Cardiac septum (tissue), 1 donor: ENCODE data around the gene SPTBN5. TPM values are rescaled to one million over a fixed set of nuclear protein-coding genes. Genes with fewer than 3 reads are reported as not detected.

Experiments
- DNase-seq: peaks from one replicate; pipeline ENCODE4 v3.0.0-alpha.2; 2020; ENCODE audit warnings: low spot score
- intact Hi-C: fragments of 100-400 bp; cut with DNase I; formaldehyde crosslinking; loops from one replicate; pipeline ENCODE4 v1.14.0; 2022
- total RNA-seq: library from RNA; stranded (reverse); fragmentation: NEBNext Ultra II Directional; extraction: Animal tissue kit (Norgen Biotek cat#: 25700); gene quantifications from one replicate; pipeline ENCODE4 v1.2.1, GENCODE V29; 2021
- donor health status: DM: no; HTN: no; CAD: no.

Gene SPTBN5
- total RNA-seq, 1 donor from 2014 or later, result 2.4 TPM

DNA sequence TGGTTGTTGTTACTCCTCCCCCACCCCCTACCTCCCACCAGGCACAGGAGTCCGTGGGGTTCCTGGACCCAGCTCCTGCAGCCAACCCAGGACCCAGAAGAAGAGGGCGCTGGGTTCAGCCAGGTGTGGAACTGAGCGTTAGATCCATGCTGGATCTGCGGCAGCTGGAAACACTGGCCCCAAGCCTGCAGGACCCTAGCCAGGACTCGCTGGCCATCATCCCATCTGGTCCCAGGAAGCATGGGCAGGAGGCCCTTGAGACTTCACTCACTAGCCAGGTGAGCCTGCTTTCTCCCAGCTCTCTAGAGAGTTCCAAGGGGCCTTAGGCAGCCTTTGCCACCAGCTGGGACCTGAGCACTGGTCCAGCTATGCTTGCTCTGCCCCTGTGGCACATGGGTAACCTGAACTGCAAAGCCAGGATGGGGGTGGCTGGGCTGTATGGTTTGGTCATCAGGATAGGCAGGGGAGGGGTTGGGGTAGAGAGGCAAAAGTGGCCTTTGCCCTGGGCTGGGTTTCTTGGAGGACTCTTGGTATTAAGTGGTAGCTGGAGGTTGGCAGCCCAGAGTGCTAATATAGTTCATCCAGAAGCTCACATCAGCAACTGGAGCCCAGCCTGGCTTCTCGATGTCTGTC, 72.9 kb downstream of the SPTBN5 start:
- intact Hi-C loops, result no loop called here
- no peak for DNase-seq

DNA sequence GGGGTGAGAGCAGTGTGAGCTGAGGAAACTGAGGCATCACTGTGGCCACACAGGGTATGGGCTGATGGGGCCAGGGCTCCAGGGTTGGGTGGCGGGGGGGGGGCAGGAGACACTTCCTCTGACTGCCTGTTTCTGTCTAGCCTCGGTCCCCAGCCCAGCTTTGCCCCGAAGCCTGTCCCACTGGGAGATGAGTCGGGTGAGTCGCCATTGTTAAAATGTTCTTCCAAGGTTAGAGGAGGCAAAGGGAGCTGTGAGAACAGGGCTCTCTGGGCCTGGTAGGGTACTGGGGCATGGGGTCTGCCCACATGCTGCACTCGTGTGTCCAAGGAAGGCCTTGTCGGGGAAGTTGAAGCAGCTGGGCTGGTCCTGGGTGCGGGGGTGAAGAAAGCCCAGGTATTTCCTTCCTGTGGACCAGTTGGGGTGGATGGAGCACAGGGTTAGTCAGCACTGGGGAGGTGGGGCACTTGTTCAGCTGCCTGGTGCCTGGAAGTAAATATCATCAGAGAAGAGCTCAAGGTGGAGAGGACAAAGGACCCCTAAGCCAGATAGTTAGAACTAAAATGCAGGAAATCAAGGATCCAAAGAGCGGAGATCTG, 74.3 kb downstream of the SPTBN5 start:
- DNase-seq, result no peak
- intact Hi-C loops, result loop anchor here (10.0 kb wide), 2 partner anchors 125 to 215 kb away; no protein-coding TSS in a partner anchor

DNA sequence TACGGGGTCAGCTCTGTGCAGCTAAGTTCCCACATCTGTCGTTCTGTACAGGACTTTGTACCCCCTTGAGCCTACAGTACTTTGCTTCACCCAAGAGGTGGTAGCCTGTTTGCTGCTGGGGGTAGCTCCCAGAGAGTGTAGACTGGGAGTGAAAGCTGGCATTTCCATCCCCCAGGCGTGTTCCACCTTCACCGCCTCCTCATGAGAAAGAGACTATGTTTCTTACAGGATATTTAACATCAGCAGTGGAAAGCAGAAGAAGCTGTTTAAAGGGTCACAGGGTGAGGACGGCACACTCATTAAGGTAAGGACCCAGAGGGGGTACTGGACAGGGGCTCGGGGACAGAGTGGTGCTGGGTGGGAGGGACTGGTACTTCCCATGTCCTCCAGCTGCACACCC, 76.1 kb downstream of the SPTBN5 start:
- DNase-seq, result no peak
- intact Hi-C loops, result loop anchor here (10.0 kb wide), 2 partner anchors 123 to 213 kb away; no protein-coding TSS in a partner anchor

DNA sequence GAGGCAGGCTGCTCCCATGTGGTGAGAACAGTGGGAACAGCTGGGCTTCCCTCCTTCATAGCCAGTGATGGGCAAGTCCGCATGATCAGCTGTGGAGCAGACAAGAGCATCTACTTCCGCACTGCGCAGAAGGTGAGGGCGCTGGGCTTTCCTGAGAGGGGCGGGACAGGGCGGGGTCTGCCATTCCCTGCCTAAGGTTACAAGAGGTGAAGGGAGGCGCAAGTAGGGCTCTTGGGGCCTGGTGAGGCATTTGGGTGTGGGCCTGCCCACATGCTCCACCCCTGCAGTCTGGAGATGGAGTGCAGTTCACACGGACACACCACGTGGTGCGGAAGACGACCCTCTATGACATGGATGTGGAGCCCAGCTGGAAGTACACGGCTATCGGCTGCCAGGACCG, 76.5 kb downstream of the SPTBN5 start:
- intact Hi-C loops, result loop anchor here (10.0 kb wide), 2 partner anchors 123 to 213 kb away; no protein-coding TSS in a partner anchor
- DNase-seq, result no peak

DNA sequence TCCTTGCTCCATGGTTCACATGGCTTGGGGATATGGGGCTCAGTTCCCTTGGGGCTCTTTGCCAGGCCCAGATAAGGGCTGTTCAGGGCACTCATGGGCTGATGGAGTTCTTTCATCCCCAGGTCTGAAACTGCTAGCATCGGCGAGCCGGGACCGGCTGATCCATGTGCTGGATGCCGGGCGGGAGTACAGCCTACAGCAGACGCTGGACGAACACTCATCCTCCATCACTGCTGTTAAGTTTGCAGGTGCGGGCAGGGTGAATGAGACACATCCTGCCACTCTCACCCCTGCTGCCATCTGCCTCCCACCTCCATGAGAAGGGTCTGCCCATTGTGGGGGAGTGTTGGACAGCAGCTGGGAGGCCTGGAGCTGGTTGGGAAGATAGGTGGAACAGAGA, 77.1 kb downstream of the SPTBN5 start:
- DNase-seq, result no peak
- intact Hi-C loops, result loop anchor here (10.0 kb wide), 2 partner anchors 122 to 212 kb away; no protein-coding TSS in a partner anchor

DNA sequence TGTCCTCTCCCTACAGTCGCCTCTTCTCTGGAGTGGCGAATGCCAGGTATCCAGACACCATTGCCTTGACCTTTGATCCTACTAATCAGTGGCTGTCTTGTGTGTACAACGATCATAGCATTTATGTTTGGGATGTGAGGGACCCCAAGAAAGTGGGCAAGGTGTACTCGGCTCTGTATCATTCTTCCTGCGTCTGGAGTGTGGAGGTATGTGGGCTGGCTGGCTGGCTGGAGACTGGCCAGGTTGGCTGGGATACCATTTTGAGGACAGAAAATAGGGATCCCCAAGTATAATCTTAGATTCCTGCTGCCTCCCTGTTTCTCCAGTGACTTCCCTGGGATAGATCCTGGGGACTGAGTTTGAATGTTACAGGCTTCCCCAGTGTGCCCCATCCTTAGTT, 79.3 kb downstream of the SPTBN5 start:
- intact Hi-C loops, result loop anchor here (5.0 to 10.0 kb wide), 3 partner anchors 120 to 257 kb away; partner anchors contain the start of gene TYRO3
- no peak for DNase-seq

DNA sequence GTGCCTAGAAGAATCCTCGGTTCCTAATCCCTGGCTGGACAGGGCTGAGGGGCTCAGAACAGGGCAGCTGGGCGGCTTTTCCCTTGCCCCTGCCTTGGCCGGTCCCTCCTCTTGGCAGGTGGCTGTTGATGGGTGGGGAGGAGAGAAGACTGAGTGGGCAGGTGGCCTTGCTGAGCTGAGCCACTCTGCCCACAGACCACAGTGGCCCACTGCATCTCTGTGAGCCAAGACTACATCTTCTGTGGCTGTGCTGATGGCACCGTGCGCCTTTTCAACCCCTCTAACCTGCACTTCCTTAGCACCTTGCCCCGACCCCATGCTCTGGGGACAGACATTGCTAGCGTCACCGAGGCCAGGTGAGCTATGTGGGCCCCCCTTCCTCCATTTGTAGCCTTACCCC, 80.4 kb downstream of the SPTBN5 start:
- DNase-seq, result no peak
- intact Hi-C loops, result loop anchor here (5.0 to 10.0 kb wide), 3 partner anchors 119 to 256 kb away; partner anchors contain the start of gene TYRO3

DNA sequence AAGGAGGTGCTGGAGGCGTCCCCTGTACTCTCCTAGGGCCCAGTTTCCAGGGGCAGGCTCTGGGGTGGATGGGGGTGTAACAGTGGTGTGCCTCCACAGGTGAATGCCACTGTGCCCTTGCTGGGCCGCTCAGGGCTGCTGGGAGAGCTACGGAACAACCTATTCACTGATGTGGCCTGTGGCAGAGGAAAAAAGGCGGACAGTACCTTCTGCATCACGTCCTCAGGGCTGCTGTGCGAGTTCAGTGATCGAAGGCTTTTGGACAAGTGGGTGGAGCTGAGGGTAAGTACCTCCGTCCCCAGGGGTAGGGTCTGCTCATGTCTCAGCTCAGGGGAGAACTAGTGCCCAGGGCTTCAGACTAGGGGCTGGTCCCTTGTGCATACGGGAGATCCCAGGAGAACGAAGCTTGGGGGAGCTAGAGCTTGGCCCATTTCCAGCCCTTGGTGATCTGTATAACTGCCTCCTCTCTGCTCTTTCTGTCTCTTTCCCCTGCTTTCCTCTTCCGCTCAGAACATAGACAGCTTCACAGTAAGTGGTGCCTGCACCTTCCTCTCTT, 81.0 kb downstream of the SPTBN5 start:
- no peak for DNase-seq
- intact Hi-C loops, result loop anchor here (5.0 to 10.0 kb wide), 3 partner anchors 118 to 256 kb away; partner anchors contain the start of gene TYRO3

DNA sequence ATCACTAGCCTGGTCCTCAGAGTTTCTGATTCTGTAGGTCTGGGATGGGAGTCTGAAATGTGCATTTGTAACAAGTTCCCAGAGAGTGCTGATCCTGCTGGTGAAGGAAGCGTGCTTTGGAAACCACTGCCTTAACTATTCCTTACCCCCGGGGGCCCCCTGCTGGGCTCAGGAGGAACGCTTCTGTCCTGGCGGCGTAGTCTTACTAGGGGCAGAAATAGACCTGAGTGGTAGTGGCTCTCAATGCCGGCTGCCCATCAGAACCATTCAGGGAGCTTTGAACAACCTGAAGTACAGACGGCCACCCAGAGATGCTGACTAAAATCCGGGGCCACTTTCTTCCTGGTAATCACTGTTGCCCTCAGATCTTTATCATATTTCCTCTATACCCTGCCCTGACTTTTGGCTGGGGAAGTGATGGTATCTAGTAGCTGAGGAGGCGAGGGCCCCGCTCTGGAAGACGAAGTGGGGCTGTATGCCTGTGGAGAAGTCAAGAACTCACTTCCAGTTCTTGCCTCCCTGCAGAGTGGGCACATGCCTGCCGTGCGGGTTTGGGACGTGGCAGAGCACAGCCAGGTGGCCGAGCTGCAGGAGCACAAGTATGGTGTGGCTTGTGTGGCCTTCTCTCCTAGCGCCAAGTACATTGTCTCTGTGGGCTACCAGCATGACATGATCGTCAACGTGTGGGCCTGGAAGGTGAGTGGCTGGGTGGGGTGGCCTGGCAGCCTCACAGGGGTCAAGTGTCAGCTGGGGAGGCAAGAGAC, 82.2 kb downstream of the SPTBN5 start:
- DNase-seq, result peak; percentile 91
- intact Hi-C loops, result loop anchor here (1.0 to 10.0 kb wide), 4 partner anchors 37 to 254 kb away; partner anchors contain the start of genes MAPKBP1 and TYRO3

DNA sequence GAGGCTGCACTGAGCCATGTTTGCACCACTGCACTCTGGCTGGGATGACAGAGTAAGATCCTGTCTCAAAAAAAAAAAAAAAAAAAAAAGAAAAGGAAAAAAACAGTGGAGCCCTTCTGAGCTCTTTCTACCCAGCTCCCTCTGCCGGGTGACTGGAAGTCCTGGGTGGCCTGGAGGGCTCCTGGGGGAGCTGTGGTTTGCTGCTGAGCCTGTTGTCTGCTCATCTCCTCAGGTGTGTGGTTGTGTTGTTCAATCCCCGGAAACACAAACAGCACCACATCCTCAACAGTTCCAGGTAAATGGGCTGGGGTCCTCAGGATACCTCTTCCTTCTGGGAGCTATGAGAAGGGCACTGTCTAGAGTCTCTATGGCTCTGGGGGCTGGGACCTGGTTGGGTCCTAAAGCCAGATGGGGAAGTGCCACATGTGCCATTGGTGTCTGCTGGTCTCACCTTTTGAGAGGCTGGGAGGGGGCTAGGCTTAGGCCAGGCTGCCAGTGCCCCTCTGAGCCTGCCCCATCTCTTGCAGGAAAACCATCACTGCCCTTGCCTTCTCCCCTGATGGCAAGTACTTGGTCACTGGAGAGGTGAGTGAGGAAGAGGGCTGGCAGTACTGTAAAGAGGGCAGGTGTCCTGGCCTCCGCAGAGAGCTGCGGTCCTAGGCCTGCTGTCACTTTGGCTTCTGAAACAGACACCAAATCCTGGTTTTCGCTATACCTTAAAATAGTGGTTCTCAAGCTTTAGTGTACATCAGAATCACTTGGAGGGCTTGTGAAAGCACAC, 83.0 kb downstream of the SPTBN5 start:
- DNase-seq, result no peak
- intact Hi-C loops, result loop anchor here (1.0 to 10.0 kb wide), 4 partner anchors 37 to 254 kb away; partner anchors contain the start of genes MAPKBP1 and TYRO3

DNA sequence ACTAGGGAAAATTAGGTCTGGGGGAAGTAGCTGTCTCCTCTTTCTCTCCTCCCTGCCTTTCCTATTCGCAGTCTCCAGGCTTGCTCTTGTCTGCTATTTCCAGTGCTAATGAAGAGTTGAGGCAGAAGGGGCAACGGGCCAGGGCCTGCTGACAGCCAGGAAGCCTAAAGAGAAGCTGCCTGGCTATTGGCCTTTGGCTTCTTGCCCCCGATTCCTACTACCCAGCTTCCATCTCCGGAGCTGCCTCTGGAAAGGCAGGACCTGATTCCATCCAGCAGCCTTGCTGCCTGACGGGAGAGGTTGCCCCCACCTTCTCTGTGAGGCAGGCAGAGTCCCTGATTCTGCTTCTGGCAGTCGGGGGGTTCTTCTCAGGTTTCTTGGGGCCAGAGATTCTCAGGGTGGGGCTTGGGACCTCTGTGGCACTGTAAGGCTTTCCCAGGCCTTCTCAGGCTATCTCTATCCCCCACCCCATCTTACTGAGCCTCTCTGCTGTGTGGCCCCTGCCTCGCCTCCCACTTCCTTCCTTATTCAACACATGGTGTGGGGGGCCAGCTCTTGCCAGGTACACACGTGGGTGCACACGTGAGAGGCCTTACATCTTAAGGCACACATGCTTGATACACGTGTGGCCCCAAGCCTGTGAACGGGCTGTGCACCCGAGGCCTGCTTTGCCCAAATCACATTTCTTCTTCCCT, 84.2 kb downstream of the SPTBN5 start:
- intact Hi-C loops, result loop anchor here (5.0 to 10.0 kb wide), 3 partner anchors 115 to 252 kb away; partner anchors contain the start of gene TYRO3
- no peak for DNase-seq

DNA sequence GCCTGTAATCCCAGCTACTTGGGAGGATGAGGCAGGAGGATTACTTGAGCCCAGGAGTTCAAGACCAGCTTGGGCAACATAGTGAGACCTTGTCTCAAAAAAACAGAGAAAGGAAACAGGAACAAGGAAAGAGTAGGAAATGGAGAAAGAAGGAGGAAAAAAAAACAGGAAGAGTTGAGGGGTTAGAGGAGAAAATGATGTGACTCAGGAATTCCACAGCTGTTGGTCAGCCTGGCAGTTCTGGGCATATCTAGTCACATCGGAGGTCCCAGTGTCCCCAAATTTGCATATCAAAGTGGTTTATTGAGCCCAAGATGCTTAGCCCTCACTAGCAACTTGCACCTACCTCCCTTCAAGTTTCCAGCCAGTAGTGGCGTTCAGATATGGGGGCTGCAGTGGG, 84.7 kb downstream of the SPTBN5 start:
- intact Hi-C loops, result no loop called here
- no peak for DNase-seq

DNA sequence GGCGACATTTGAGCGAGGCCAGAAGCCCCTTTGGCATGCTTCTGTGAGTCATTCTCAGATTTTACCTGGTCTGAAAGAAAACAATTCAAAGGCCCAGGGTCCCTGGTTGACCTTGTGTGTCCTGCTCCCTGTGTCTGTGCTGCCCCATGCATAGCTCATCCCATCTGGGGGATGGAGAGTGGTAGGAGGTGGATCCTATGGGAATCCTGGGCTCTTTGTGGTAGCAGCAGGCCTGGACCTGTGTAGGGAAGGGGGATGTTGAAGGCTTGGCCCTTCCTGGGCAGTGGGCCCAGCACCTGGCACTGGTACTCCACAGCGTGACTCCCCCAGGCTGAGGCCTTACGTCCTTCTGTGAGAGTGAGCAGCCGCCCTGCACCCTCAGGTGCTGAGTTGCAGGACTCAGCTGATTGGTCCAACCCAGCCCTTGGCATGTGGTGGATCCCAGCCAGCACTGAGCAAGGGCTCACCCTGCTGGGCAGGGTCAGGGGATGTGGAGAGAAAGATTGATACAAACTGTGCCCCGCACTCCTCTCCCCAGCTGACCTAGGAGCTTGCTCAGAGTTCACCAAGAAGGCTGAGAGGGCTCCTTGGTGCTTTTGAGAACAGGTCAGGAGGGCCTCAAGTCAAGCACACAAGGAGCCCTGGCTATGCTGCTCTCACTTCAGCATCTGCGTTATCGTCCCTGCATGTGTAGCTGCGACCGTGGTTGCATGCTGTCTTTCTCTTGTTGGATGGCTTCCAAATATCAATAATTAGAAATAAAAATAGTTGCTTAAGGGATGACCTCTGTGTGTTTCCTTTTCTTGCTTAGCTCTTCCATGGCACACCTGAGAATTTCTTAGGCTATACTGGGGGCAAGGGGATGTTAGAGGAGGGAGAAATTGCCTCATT, 87.3 kb downstream of the SPTBN5 start:
- intact Hi-C loops, result no loop called here
- no peak for DNase-seq

DNA sequence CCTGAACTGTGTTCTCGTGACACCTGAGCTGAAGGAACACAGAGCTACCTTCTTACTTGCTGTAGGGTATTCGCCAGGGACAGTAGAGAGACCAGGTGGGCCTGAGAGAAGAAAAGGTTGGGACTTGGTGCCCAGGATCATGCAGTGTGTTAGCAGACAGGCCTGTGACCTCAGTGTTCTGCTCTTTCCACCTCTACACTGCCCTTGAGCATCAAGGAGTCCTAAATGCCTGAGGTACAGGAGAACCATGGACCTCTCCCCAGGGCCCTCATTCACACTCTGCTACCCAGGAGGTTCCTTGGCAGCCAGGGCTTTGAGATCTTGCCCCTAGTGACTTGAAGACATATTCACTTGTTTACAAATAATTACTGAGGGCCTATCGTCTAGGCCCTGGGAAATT, 88.1 kb downstream of the SPTBN5 start:
- peak; percentile 41 for DNase-seq
- intact Hi-C loops, result no loop called here

DNA sequence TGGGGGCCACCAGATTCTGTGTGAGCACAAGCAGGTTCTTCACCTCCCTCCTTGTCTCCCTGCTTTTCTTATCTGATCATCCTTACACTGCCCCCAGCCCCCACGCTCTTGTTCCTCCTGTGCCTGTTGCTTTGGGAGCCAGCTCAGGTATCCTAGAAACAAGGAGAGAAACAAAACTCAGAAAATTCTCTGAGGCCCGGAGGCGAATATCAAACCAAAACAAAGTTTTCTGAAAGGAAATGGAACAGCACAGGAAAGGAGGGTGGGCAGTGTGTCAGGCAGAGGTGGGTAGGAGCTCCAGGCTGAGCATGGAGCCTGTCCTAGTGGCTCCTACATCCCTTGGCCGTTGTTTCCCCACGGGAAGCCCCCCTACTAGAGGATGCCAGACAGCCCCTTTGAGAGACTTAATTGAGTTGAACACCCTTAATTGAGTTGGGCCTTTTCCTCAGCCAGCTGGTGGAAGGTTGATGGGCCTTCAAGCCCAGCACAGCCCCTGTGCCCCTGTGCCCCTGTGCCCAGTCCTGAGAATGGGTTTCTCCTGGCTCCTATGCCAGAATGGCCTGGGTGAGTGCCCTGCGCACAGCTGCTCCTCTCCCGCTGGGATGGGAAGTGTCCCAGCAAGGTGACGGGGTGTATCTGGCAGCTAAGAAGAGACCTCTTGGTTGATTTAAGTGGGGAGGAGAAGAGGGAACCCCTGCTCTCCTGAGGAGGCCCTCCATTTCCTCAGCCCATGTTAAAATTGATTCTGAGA, 88.8 kb downstream of the SPTBN5 start:
- peak; percentile 27 for DNase-seq
- intact Hi-C loops, result no loop called here

DNA sequence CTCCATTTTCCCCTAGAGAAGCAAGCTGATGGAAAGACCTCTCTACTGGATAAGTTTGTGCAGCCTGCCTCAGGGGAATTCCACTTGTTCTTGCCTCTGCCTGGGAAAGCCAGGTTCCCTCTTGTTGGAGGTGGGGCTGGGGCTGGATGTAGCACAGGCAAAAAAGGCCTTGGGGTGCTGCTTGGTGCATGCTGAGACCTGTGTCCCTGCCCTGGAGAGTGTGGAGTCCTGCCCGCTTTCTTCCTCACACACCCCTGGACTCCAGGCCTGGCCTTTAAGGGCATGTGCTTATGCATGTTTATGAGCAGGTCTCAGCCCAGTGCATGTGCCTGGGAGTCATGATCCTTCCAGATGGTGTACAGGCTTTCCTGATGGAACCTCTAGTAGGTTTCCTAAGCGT, 89.5 kb downstream of the SPTBN5 start:
- intact Hi-C loops, result no loop called here
- DNase-seq, result peak; percentile 57
